GM12878 (cell line): ENCODE data around the gene CDH4.

Experiments
- CTCF ChIP-seq, 3 experiments: IDR thresholded peaks in 2 of 3; conservative IDR thresholded peaks in 1 of 3; 2 replicates each; pipeline ENCODE4 v1.5.1; 2011; ENCODE audit warnings: low read depth in 3 of 3, low read length in 3 of 3, mild to moderate bottlenecking in 3 of 3, control low read depth in 2 of 3, moderate library complexity in 2 of 3, inconsistent platforms in 1 of 3, mixed read lengths in 1 of 3; ENCODE audit not compliant: control insufficient read depth in 2 of 3, insufficient read depth in 1 of 3; ENCODE audit errors: extremely low read depth in 1 of 3
- SUZ12 ChIP-seq: fragments of 200-600 bp; sonication (generic); IDR thresholded peaks from one replicate; pipeline ENCODE4 v1.6.1; 2018; ENCODE audit warnings: antibody characterized with exemption, mild to moderate bottlenecking; ENCODE audit not compliant: unreplicated experiment
- ZNF274 ChIP-seq: IDR thresholded peaks from one replicate; pipeline ENCODE4 v1.8.0; 2011; ENCODE audit not compliant: insufficient read length, insufficient read depth

GRCh38 chr20:61919675-61920365 lies 667.8 kb downstream of the CDH4 start:
- no peak for TF ChIP-seq CTCF (IDR thresholded peaks at IDR 0.05 in 2 of 3, conservative IDR thresholded peaks at IDR 0.05 in 1 of 3; ENCODE audit: control insufficient read depth in 2 of 3, extremely low read depth in 1 of 3, insufficient read depth in 1 of 3, low read depth in 3 of 3, low read length in 3 of 3)
- TF ChIP-seq ZNF274 = no peak
- no peak for TF ChIP-seq SUZ12
